Measurements from ENCODE around the gene FBXO31. TPM values are rescaled to one million over a fixed set of nuclear protein-coding genes. Genes with fewer than 3 reads are reported as not detected.
"Not testable (repeated sequence)": the region's sequence is repeated elsewhere in the genome, so short reads cannot be mapped to it uniquely, and the experiment has no call there.

The FBXO31 gene
- total RNA-seq, 1 experiment from 2014 or later = 18.8 TPM

- H4K20me1 ChIP-seq (ENCODE audit: insufficient read depth) = peaks cover 22% of the 10 kb centered on the region
- intact Hi-C loops (cut with micrococcal nuclease; ENCODE audit: unreplicated experiment) = no loop called here
- no peak overlapping the region for H2AFZ ChIP-seq
- no peaks in the 10 kb centered on the region for H3K9me3 ChIP-seq (ENCODE audit: insufficient read depth, low read depth)
- no peaks in the 10 kb centered on the region for H3F3A ChIP-seq (ENCODE audit: insufficient read depth, low read depth)
- no peak for DNase-seq
- H3K79me2 ChIP-seq (ENCODE audit: low read depth) = 0 out of 2 replicates have a peak, but pooled peaks cover 4% of the 10 kb centered on the region
- H3K4me3 ChIP-seq = no peak overlapping the region
- no peak overlapping the region for H3K4me2 ChIP-seq
- CTCF ChIA-PET = interaction anchor here (0.6 kb wide), 1 partner anchor 126 kb away, joined by 3 read pairs; no protein-coding TSS in a partner anchor
- H3K36me3 ChIP-seq (ENCODE audit: low read depth) = no peaks in the 10 kb centered on the region
- no peak overlapping the region for H3K27ac ChIP-seq
- no peaks in the 10 kb centered on the region for H3K27me3 ChIP-seq (ENCODE audit: insufficient read depth, low read depth)
- H3K4me1 ChIP-seq (replicated peaks; ENCODE audit: insufficient read depth) = no peaks in the 10 kb centered on the region
- no peak for TF ChIP-seq EZH2 (IDR thresholded peaks at IDR 0.05; ENCODE audit: low read depth)
- BruUV-seq (replicated peaks) = no TSS peak
- H3K9me2 ChIP-seq (ENCODE audit: insufficient read depth) = no peaks in the 10 kb centered on the region
- POLR2A ChIA-PET (ENCODE audit: unreplicated experiment) = no interaction called here
These were observed 17.3 kb downstream of the FBXO31 start for GRCh38 chr16:87366288-87366687.

- H3K79me2 ChIP-seq (ENCODE audit: low read depth) = 0 out of 2 replicates have a peak, but pooled peaks cover 4% of the 10 kb centered on the region
- no peak overlapping the region for H3K4me2 ChIP-seq
- H3F3A ChIP-seq (ENCODE audit: insufficient read depth, low read depth) = no peaks in the 10 kb centered on the region
- no peak overlapping the region for H2AFZ ChIP-seq
- TF ChIP-seq EZH2 (IDR thresholded peaks at IDR 0.05; ENCODE audit: low read depth) (no peak), CTCF (conservative IDR thresholded peaks at IDR 0.05) (no peak)
- H3K9me3 ChIP-seq (ENCODE audit: insufficient read depth, low read depth) = no peaks in the 10 kb centered on the region
- H3K27ac ChIP-seq = no peak overlapping the region
- H3K27me3 ChIP-seq (ENCODE audit: insufficient read depth, low read depth) = no peaks in the 10 kb centered on the region
- POLR2A ChIA-PET (ENCODE audit: unreplicated experiment) = interaction anchor here (0.5 kb wide), 1 partner anchor 20 kb away, joined by 4 read pairs; no protein-coding TSS in a partner anchor
- DNase-seq = no peak
- no TSS peak for BruUV-seq (replicated peaks)
- intact Hi-C loops (cut with micrococcal nuclease; ENCODE audit: unreplicated experiment) = no loop called here
- H3K4me1 ChIP-seq (replicated peaks; ENCODE audit: insufficient read depth) = no peaks in the 10 kb centered on the region
- H3K4me3 ChIP-seq = no peak overlapping the region
- no peaks in the 10 kb centered on the region for H3K36me3 ChIP-seq (ENCODE audit: low read depth)
- peaks cover 11% of the 10 kb centered on the region for H4K20me1 ChIP-seq (ENCODE audit: insufficient read depth)
- H3K9me2 ChIP-seq (ENCODE audit: insufficient read depth) = no peaks in the 10 kb centered on the region
- CTCF ChIA-PET = no interaction called here
These were observed 18.4 kb downstream of the FBXO31 start for GRCh38 chr16:87365021-87365713.

DNA sequence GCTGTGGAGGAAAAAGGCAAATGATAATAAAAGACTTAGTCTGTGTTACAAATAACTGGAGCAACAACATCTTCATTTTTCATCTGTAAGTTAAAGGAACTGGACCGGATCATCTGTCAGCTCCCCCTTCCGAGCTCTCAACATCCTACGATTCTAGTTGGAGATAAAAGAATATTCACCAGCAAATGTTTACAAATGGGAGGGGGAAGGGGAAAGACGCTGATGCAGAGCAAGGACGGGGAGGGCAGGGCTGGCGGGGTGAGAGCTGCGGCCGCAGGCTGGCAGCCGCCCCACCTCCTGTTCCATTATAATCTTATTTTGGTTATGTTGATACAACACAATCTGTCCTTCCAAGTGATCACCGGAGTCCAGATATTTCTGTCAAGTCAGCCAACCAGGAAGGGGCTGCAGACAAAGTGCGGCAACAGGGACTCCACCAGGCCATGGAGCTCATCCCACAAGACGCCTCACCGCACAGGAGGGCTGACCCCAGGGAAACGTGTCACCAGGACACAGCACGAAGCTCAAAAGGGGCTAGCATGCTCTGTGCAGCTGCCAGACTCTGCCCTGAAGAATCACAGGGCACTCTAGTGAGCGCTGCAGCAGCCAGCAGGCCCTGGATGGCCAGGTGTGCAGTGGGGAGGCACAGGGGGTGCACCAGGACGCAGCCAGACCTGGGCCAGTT, 19.7 kb downstream of the FBXO31 start:
- 0 out of 2 replicates have a peak, but pooled peaks cover 4% of the 10 kb centered on the region for H3K79me2 ChIP-seq (ENCODE audit: low read depth)
- H3K4me3 ChIP-seq = no peak overlapping the region
- no peaks in the 10 kb centered on the region for H3K4me1 ChIP-seq (replicated peaks; ENCODE audit: insufficient read depth)
- ChIA-PET CTCF (no interaction called here), POLR2A (ENCODE audit: unreplicated experiment) (no interaction called here)
- BruUV-seq (replicated peaks) = no TSS peak
- H3K27ac ChIP-seq = no peak overlapping the region
- peaks cover 7% of the 10 kb centered on the region for H4K20me1 ChIP-seq (ENCODE audit: insufficient read depth)
- no peaks in the 10 kb centered on the region for H3F3A ChIP-seq (ENCODE audit: insufficient read depth, low read depth)
- DNase-seq = no peak
- H3K9me2 ChIP-seq (ENCODE audit: insufficient read depth) = no peaks in the 10 kb centered on the region
- H3K27me3 ChIP-seq (ENCODE audit: insufficient read depth, low read depth) = no peaks in the 10 kb centered on the region
- H3K4me2 ChIP-seq = no peak overlapping the region
- H3K36me3 ChIP-seq (ENCODE audit: low read depth) = no peaks in the 10 kb centered on the region
- intact Hi-C loops (cut with micrococcal nuclease; ENCODE audit: unreplicated experiment) = no loop called here
- H3K9me3 ChIP-seq (ENCODE audit: insufficient read depth, low read depth) = no peaks in the 10 kb centered on the region
- no peak overlapping the region for H2AFZ ChIP-seq
- TF ChIP-seq CTCF (conservative IDR thresholded peaks at IDR 0.05) (no peak), EZH2 (IDR thresholded peaks at IDR 0.05; ENCODE audit: low read depth) (no peak)

DNA sequence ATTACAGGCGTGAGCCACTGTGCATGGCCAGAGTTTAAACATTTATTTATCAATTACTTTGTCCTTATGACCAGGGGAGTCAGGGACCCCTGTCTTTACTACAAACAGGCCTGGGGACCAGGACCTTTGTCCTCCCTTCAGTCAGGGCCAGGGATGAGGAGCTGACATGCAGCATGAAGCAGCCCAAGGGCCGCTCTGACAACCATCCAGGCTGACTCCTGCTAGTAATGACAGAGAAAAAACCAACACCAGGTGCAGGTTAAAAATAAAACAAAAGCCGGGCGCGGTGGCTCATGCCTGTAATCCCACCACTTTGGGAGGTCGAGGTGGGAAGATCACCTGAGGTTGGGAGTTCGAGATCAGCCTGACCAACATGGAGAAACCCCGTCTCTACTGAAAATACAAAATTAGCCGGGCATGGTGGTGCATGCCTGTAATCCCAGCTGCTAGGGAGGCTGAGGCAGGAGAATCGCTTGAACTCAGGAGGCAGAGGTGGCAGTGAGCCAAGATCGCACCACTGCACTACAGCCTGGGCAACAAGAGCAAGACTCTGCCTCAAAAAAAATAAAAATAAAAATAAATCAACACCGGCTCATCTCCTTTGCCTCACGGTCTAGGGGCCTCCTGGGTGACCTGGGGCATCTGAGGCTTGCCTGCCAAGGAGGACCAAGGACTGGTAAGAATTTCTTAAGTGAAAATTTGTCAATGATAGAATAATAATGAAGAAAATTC, 20.6 kb downstream of the FBXO31 start:
- CTCF ChIA-PET = interaction anchor here (0.6 kb wide), 1 partner anchor 11 kb away, joined by 3 read pairs; no protein-coding TSS in a partner anchor
- H3K79me2 ChIP-seq (ENCODE audit: low read depth) = not testable (repeated sequence)

More for the DNA sequence above, 20.6 kb downstream of the FBXO31 start:
- H3K27ac ChIP-seq; H3K4me1 ChIP-seq (replicated peaks; ENCODE audit: insufficient read depth); POLR2A ChIA-PET (ENCODE audit: unreplicated experiment); H3K9me3 ChIP-seq (ENCODE audit: insufficient read depth, low read depth); H3F3A ChIP-seq (ENCODE audit: insufficient read depth, low read depth); intact Hi-C loops (cut with micrococcal nuclease; ENCODE audit: unreplicated experiment); BruUV-seq (replicated peaks); H3K27me3 ChIP-seq (ENCODE audit: insufficient read depth, low read depth); H3K4me2 ChIP-seq; H3K4me3 ChIP-seq; H4K20me1 ChIP-seq (ENCODE audit: insufficient read depth); H3K36me3 ChIP-seq (ENCODE audit: low read depth); H2AFZ ChIP-seq; H3K9me2 ChIP-seq (ENCODE audit: insufficient read depth); DNase-seq: not testable (repeated sequence)

Measured in PC-9 (cell line).